Measurements from ENCODE around the gene TFCP2L1.

GRCh38 chr2:121177896-121178295, 107.1 kb downstream of the TFCP2L1 start:
- no peak for TF ChIP-seq GATA2 (IDR thresholded peaks at IDR 0.05; ENCODE audit: low read depth, low read length)
- no peak for TF ChIP-seq GATA3 (IDR thresholded peaks at IDR 0.05; ENCODE audit: low read depth, low read length)
